Keratinocyte (primary cell): ENCODE measurements around the gene CUL3. TPM values are rescaled to one million over a fixed set of nuclear protein-coding genes. Genes with fewer than 3 reads are reported as not detected.

ENCODE experiments used
- DNase-seq: peaks from one replicate; pipeline ENCODE4 v3.0.0-alpha.2; 2011; ENCODE audit warnings: low read depth, missing footprints, low spot score
- FAIRE-seq: peaks from 2 replicates; lab custom pipeline; 2011; peaks lifted over from hg19 to GRCh38; lab: Jason Lieb, UNC
- H2AFZ ChIP-seq: 2 replicates; pipeline ENCODE4 v1.6.0; 2012; ENCODE audit warnings: low read length, control low read depth, inconsistent platforms; ENCODE audit not compliant: control insufficient read depth
- H3K27ac ChIP-seq: 2 replicates; pipeline ENCODE4 v1.5.1; 2011; ENCODE audit warnings: low read length; ENCODE audit not compliant: control insufficient read depth, insufficient read depth
- H3K27me3 ChIP-seq: 3 replicates; pipeline ENCODE4 v1.6.0; 2011; ENCODE audit warnings: low read length; ENCODE audit not compliant: control insufficient read depth, insufficient read depth; ENCODE audit errors: extremely low read depth
- H3K36me3 ChIP-seq, 2 experiments: 2 replicates in 1 of 2; 3 replicates in 1 of 2; pipeline ENCODE4 v1.5.1; 2011; ENCODE audit warnings: low read length in 2 of 2, mild to moderate bottlenecking in 1 of 2; ENCODE audit not compliant: control insufficient read depth in 2 of 2, insufficient read depth in 2 of 2; ENCODE audit errors: extremely low read depth in 1 of 2
- H3K4me1 ChIP-seq: 3 replicates; pipeline ENCODE4 v1.5.1; 2011; ENCODE audit warnings: low read length; ENCODE audit not compliant: control insufficient read depth, insufficient read depth; ENCODE audit errors: extremely low read depth
- H3K4me2 ChIP-seq: 3 replicates; pipeline ENCODE4 v1.6.0; 2011; ENCODE audit warnings: low read depth, low read length; ENCODE audit not compliant: control insufficient read depth, insufficient read depth; ENCODE audit errors: extremely low read depth
- H3K4me3 ChIP-seq, 3 experiments: fragments of 200-600 bp in 1 of 3; sonication (generic) in 1 of 3; 2 replicates in 2 of 3; 3 replicates in 1 of 3; pipeline ENCODE4 v1.5.1; 2011 to 2016; ENCODE audit warnings: low read length in 3 of 3, mild to moderate bottlenecking in 3 of 3, control low read depth in 2 of 3, inconsistent platforms in 1 of 3, low read depth in 1 of 3, mixed read lengths in 1 of 3, mixed run types in 1 of 3, moderate library complexity in 1 of 3; ENCODE audit not compliant: control insufficient read depth in 2 of 3, insufficient read depth in 2 of 3; ENCODE audit errors: extremely low read depth in 1 of 3
- H3K79me2 ChIP-seq: 2 replicates; pipeline ENCODE4 v1.6.0; 2012; ENCODE audit warnings: low read length; ENCODE audit not compliant: control insufficient read depth, insufficient read depth
- H3K9ac ChIP-seq: 3 replicates; pipeline ENCODE4 v1.6.0; 2011; ENCODE audit warnings: low read length; ENCODE audit not compliant: control insufficient read depth, insufficient read depth; ENCODE audit errors: extremely low read depth
- H3K9me1 ChIP-seq: 3 replicates; pipeline ENCODE4 v1.6.0; 2011; ENCODE audit warnings: low read length; ENCODE audit not compliant: control insufficient read depth, insufficient read depth; ENCODE audit errors: extremely low read depth
- H3K9me3 ChIP-seq: 2 replicates; pipeline ENCODE4 v1.5.1; 2012; ENCODE audit warnings: low read depth, low read length; ENCODE audit not compliant: control insufficient read depth
- H4K20me1 ChIP-seq: 3 replicates; pipeline ENCODE4 v1.6.0; 2011; ENCODE audit warnings: low read length; ENCODE audit not compliant: control insufficient read depth, insufficient read depth; ENCODE audit errors: extremely low read depth
- CTCF ChIP-seq, 3 experiments: IDR thresholded peaks in 1 of 3; conservative IDR thresholded peaks in 1 of 3; optimal IDR thresholded peaks in 1 of 3; 2 replicates in 2 of 3; 3 replicates in 1 of 3; pipeline versions ENCODE3 to v1.5.1; 2011; ENCODE audit warnings: low read length in 3 of 3, mild to moderate bottlenecking in 3 of 3, moderate library complexity in 2 of 3, control low read depth in 1 of 3, inconsistent platforms in 1 of 3; ENCODE audit not compliant: insufficient read depth in 2 of 3; ENCODE audit errors: extremely low read depth in 1 of 3
- EZH2 ChIP-seq: IDR thresholded peaks from one replicate; pipeline ENCODE4 v1.6.1; 2012; ENCODE audit warnings: inconsistent platforms, mild to moderate bottlenecking, low read length, moderate library complexity
- dilution Hi-C: fragments of 300-500 bp; cut with MboI; formaldehyde crosslinking; loops from one replicate; pipeline ENCODE4 v1.7.0; 2020; ENCODE audit warnings: low sequenced_read_pairs; ENCODE audit not compliant: extremely low pct_ligation_motif_present
- polyA plus RNA-seq, 5 experiments: library from polyadenylated mRNA; depleted of rRNA in 3 of 5; stranded (reverse) in 3 of 5; stranded (forward) in 1 of 5; unstranded in 1 of 5; fragments of >200 nt; gene quantifications; 1 replicate in 1 of 5; 2 replicates in 3 of 5; 3 replicates in 1 of 5; pipeline versions ENCODE4 v1.2.1 to v1.2.3, GENCODE V29; 2011 to 2012; ENCODE audit warnings: missing spikeins in 2 of 5, low read depth in 1 of 5, low replicate concordance in 1 of 5

CUL3 gene
- polyA plus RNA-seq, 1 donor (not counting 4 experiments of a cell fraction or from before 2014, with no cell fraction given): 71.7 TPM

DNA sequence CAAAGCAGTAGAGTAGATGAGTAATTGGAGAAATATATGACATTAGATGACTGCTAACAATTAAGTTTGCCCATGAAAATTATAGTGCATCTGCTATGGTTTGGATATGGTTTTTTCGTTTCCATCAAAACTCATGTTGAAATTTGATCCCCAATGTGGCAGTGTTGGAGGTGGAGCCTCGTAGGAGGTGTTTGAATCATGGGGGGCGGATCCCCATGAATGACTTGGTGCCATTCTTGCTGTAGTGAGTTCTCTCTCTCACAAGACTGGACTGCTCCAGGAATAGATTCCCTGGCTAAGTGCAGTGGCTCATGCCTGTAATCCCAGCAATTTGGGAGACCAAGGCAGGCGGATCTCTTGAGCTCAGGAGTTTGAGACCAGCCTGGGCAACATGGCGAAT is 9.7 kb upstream of the CUL3 start:
- no peaks in the 10 kb centered on the region for H3K36me3 ChIP-seq
- no peaks in the 10 kb centered on the region for H3K27me3 ChIP-seq
- H2AFZ ChIP-seq: no peak overlapping the region
- no peak overlapping the region for H3K4me3 ChIP-seq
- no peaks in the 10 kb centered on the region for H4K20me1 ChIP-seq
- DNase-seq (no peak), FAIRE-seq (no peak)
- no peaks in the 10 kb centered on the region for H3K4me1 ChIP-seq
- dilution Hi-C loops: no loop called here
- H3K4me2 ChIP-seq: no peak overlapping the region
- no peaks in the 10 kb centered on the region for H3K9me3 ChIP-seq
- no peak overlapping the region for H3K27ac ChIP-seq
- no peak overlapping the region for H3K9ac ChIP-seq
- no peak for TF ChIP-seq CTCF (optimal IDR thresholded peaks at IDR 0.05 in 1 of 3, IDR thresholded peaks at IDR 0.05 in 1 of 3, conservative IDR thresholded peaks at IDR 0.05 in 1 of 3; ENCODE audit: extremely low read depth in 1 of 3, insufficient read depth in 2 of 3, low read length in 3 of 3)
- TF ChIP-seq EZH2: no peak
- no peaks in the 10 kb centered on the region for H3K9me1 ChIP-seq
- H3K79me2 ChIP-seq: no peaks in the 10 kb centered on the region

DNA sequence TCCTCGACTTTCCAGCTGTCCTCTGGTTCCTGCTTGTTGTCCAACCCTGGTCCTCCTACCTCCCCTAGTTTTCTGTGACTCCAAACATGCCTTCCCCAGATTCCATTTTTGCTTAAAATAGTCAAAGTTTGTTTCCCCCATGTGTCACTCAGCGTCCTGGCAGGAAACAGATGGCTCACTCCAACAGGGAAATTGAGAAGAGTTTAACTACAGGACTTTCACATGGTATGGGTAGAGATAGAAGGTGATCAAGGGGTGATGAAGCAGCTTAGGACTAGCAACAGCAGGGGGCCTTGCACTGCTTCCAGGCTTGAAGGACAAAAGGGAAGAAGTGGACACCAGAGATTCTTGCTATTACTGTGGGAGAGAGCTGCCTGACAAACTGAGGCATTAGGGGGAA is 6.1 kb upstream of the CUL3 start:
- no peak overlapping the region for H3K27ac ChIP-seq
- no peak overlapping the region for H3K4me2 ChIP-seq
- dilution Hi-C loops: no loop called here
- no peaks in the 10 kb centered on the region for H3K79me2 ChIP-seq
- peaks cover 5% of the 10 kb centered on the region for H3K4me1 ChIP-seq
- H3K9ac ChIP-seq: no peak overlapping the region
- no peak for DNase-seq
- no peaks in the 10 kb centered on the region for H3K36me3 ChIP-seq
- no peaks in the 10 kb centered on the region for H3K9me3 ChIP-seq
- H3K27me3 ChIP-seq: no peaks in the 10 kb centered on the region
- no peak overlapping the region for H2AFZ ChIP-seq
- no peak for FAIRE-seq
- no peaks in the 10 kb centered on the region for H4K20me1 ChIP-seq
- H3K9me1 ChIP-seq: no peaks in the 10 kb centered on the region
- TF ChIP-seq EZH2 (no peak), CTCF (optimal IDR thresholded peaks at IDR 0.05 in 1 of 3, IDR thresholded peaks at IDR 0.05 in 1 of 3, conservative IDR thresholded peaks at IDR 0.05 in 1 of 3; ENCODE audit: extremely low read depth in 1 of 3, insufficient read depth in 2 of 3, low read length in 3 of 3) (no peak)
- H3K4me3 ChIP-seq: no peak overlapping the region
